Esophagus muscularis mucosa (tissue), 4 donors: ENCODE data around the gene CPAMD8. TPM values are rescaled to one million over a fixed set of nuclear protein-coding genes. Genes with fewer than 3 reads are reported as not detected.

Source experiments
- DNase-seq: peaks from one replicate; pipeline ENCODE4 v3.0.0-alpha.2; 2017; ENCODE audit errors: extremely low spot score
- H3K27ac ChIP-seq, 4 donors: fragments of 200-600 bp; sonication (generic); replicated peaks in 1 of 4; 1 replicate in 3 of 4; 2 replicates in 1 of 4; pipeline ENCODE4 v1.5.1; 2016 to 2019; ENCODE audit warnings: mild to moderate bottlenecking in 1 of 4
- H3K27me3 ChIP-seq, 4 donors: fragments of 200-600 bp; sonication (generic); one replicate each; pipeline versions ENCODE4 v1.5.1 to v1.6.0; 2016 to 2019
- H3K36me3 ChIP-seq, 4 donors: fragments of 200-600 bp; sonication (generic); one replicate each; pipeline ENCODE4 v1.5.1; 2016 to 2019
- H3K4me1 ChIP-seq, 4 donors: fragments of 200-600 bp; sonication (generic); one replicate each; pipeline ENCODE4 v1.5.1; 2016 to 2019
- H3K4me3 ChIP-seq, 4 donors: fragments of 200-600 bp; sonication (generic); 1 replicate in 2 of 4; 2 replicates in 2 of 4; pipeline ENCODE4 v1.5.1; 2016 to 2019; ENCODE audit warnings: mild to moderate bottlenecking in 4 of 4, moderate library complexity in 1 of 4
- H3K9me3 ChIP-seq, 4 donors: fragments of 200-600 bp; sonication (generic); 1 replicate in 3 of 4; 2 replicates in 1 of 4; pipeline ENCODE4 v1.5.1; 2016 to 2019
- EP300 ChIP-seq: sonication (generic); formaldehyde crosslinking; IDR thresholded peaks from one replicate; pipeline ENCODE4 v1.6.1; 2017; ENCODE audit warnings: antibody characterized with exemption
- POLR2A ChIP-seq: fragments of 450-650 bp; IDR thresholded peaks from one replicate; pipeline ENCODE4 v1.6.1; 2017; ENCODE audit warnings: antibody characterized with exemption, moderate library complexity, mild to moderate bottlenecking, low read depth
- POLR2AphosphoS5 ChIP-seq, 2 donors: sonication (generic); formaldehyde crosslinking; IDR thresholded peaks; one replicate each; pipeline ENCODE4 v1.6.1; 2017; ENCODE audit warnings: antibody characterized with exemption in 2 of 2
- WGBS: methylation state at CpG from one replicate; pipeline ENCODE4 v1.1.5; 2018; 5-methylcytosine and 5-hydroxymethylcytosine counted together
- intact Hi-C: fragments of 100-400 bp; cut with DNase I; formaldehyde crosslinking; loops from one replicate; pipeline ENCODE4 v1.15.1; 2023
- total RNA-seq, 4 donors: library from RNA; depleted of rRNA; stranded (reverse); fragments of >200 nt; gene quantifications; one replicate each; pipeline versions ENCODE4 v1.1.0 to v1.2.1, GENCODE V29; 2016
- TF ChIP-seq, protein P1 (sequence below), 3 experiments: fragments of 200-600 bp in 2 of 3; fragments of 450-650 bp in 1 of 3; sonication (generic) in 2 of 3; IDR thresholded peaks; one replicate each; pipeline ENCODE4 v1.5.1; 2017 to 2019; ENCODE audit warnings: antibody characterized with exemption in 3 of 3, mild to moderate bottlenecking in 2 of 3, moderate library complexity in 1 of 3

Gene CPAMD8
- total RNA-seq, 4 donors from 2014 or later: 9.6 to 21.0 (median 13.0) TPM

- WGBS: 67% methylated on average over 5 of the region's 5 CpGs
- no peaks in the 10 kb centered on the region for H3K4me1 ChIP-seq
- H3K36me3 ChIP-seq: peaks cover 0 to 6% (median 0%) of the 10 kb centered on the region in 4 donors
- H3K9me3 ChIP-seq: peaks cover 0 to 31% (median 10%) of the 10 kb centered on the region in 4 donors
- TF ChIP-seq EP300 (no peak), POLR2AphosphoS5 (IDR thresholded peaks at IDR 0.05) (no peak), POLR2A (no peak)
- TF ChIP-seq, protein P1, sequence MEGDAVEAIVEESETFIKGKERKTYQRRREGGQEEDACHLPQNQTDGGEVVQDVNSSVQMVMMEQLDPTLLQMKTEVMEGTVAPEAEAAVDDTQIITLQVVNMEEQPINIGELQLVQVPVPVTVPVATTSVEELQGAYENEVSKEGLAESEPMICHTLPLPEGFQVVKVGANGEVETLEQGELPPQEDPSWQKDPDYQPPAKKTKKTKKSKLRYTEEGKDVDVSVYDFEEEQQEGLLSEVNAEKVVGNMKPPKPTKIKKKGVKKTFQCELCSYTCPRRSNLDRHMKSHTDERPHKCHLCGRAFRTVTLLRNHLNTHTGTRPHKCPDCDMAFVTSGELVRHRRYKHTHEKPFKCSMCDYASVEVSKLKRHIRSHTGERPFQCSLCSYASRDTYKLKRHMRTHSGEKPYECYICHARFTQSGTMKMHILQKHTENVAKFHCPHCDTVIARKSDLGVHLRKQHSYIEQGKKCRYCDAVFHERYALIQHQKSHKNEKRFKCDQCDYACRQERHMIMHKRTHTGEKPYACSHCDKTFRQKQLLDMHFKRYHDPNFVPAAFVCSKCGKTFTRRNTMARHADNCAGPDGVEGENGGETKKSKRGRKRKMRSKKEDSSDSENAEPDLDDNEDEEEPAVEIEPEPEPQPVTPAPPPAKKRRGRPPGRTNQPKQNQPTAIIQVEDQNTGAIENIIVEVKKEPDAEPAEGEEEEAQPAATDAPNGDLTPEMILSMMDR (IDR thresholded peaks at IDR 0.05): no peak
- DNase-seq: no peak
- peaks cover 0 to 6% (median 0%) of the 10 kb centered on the region in 4 donors for H3K27me3 ChIP-seq
- H3K27ac ChIP-seq: no peak overlapping the region
- intact Hi-C loops: loop anchor here (10.0 kb wide), 1 partner anchor 136 kb away; no protein-coding TSS in a partner anchor
- H3K4me3 ChIP-seq: no peak overlapping the region
These were observed 95.9 kb downstream of the CPAMD8 start for GRCh38 chr19:16930753-16931152.

DNA sequence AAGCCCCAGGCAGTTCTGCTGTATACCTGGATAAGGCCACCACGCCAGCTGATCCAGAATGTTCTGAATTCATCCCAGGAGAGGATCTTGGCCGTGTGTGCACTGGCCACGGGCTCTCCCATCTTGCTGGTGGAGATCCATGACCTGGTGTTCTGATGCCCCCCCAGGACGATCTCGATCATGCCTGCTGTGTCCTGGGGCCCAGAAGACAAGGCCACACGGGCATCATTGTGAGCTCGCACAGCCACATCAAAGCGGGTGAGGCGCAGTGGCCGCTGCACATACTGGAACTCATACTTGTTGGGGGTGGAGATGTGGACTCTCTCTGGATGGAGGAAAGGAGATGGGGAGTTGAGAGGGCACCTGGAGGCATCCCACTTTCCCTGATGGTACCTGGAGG, 97.7 kb downstream of the CPAMD8 start:
- Histone ChIP-seq H3K9me3 (peaks cover 0 to 25% (median 12%) of the 10 kb centered on the region in 4 donors), H3K27ac (no peak overlapping the region), H3K4me3 (no peak overlapping the region), H3K27me3 (peaks cover 0 to 6% (median 0%) of the 10 kb centered on the region in 4 donors), H3K36me3 (peaks cover 0 to 6% (median 0%) of the 10 kb centered on the region in 4 donors), H3K4me1 (no peaks in the 10 kb centered on the region)
- no peak for DNase-seq
- no peak for TF ChIP-seq POLR2AphosphoS5 (IDR thresholded peaks at IDR 0.05)
- no peak for TF ChIP-seq POLR2A
- TF ChIP-seq EP300: no peak
- TF ChIP-seq, protein P1 (IDR thresholded peaks at IDR 0.05): no peak
- WGBS: 91% methylated on average over 10 of the region's 10 CpGs
- intact Hi-C loops: no loop called here

GRCh38 chr19:16928351-16928750, 98.3 kb downstream of the CPAMD8 start:
- Histone ChIP-seq H3K9me3 (peaks cover 0 to 19% (median 11%) of the 10 kb centered on the region in 4 donors), H3K36me3 (peaks cover 0 to 9% (median 0%) of the 10 kb centered on the region in 4 donors), H3K4me3 (no peak overlapping the region), H3K27ac (no peak overlapping the region), H3K27me3 (peaks cover 0 to 6% (median 0%) of the 10 kb centered on the region in 4 donors), H3K4me1 (no peaks in the 10 kb centered on the region)
- DNase-seq: no peak
- intact Hi-C loops: no loop called here
- TF ChIP-seq POLR2AphosphoS5 (IDR thresholded peaks at IDR 0.05) (no peak), EP300 (no peak)
- 93% methylated on average over 2 of the region's 2 CpGs for WGBS

- Histone ChIP-seq H3K36me3 (peaks cover 0 to 11% (median 0%) of the 10 kb centered on the region in 4 donors), H3K4me1 (no peaks in the 10 kb centered on the region), H3K9me3 (peaks cover 0 to 17% (median 11%) of the 10 kb centered on the region in 4 donors), H3K27me3 (peaks cover 0 to 6% (median 0%) of the 10 kb centered on the region in 4 donors), H3K27ac (no peak overlapping the region), H3K4me3 (no peak overlapping the region)
- 96% methylated on average over 7 of the region's 13 CpGs for WGBS
- no peak for DNase-seq
- TF ChIP-seq, protein P1 (IDR thresholded peaks at IDR 0.05): no peak
- no peak for TF ChIP-seq EP300
- TF ChIP-seq POLR2A: no peak
- no peak for TF ChIP-seq POLR2AphosphoS5 (IDR thresholded peaks at IDR 0.05)
- intact Hi-C loops: no loop called here
These were observed 98.7 kb downstream of the CPAMD8 start for GRCh38 chr19:16927883-16928282.

DNA sequence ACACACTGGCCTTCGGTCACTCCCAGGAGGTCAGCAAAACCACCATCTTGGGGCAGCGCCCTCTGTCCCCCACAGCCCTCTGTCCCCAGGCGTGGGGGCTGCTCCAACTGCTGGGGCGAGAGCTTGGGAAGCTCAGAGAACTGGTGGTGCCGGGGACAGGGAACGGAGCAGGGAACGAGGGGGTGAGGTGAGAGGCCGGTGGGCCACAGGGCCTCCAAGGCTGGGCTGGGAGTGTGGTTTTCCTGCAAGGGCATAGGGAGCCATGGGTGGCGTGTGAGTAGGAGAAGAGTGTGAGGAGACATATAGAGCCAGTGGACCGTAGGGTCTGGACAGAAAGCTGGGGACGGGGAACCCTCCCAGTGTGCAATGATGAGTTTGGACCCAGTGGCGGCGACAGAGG, 103.7 kb downstream of the CPAMD8 start:
- no peak overlapping the region for H3K27ac ChIP-seq
- no peaks in the 10 kb centered on the region for H3K27me3 ChIP-seq
- H3K4me3 ChIP-seq: no peak overlapping the region
- intact Hi-C loops: no loop called here
- TF ChIP-seq EP300 (no peak), POLR2A (no peak), POLR2AphosphoS5 (IDR thresholded peaks at IDR 0.05) (no peak)
- TF ChIP-seq, protein P1 (IDR thresholded peaks at IDR 0.05): no peak
- whole genome bisulfite sequencing: 90% methylated on average over 13 of the region's 13 CpGs
- no peaks in the 10 kb centered on the region for H3K4me1 ChIP-seq
- no peak for DNase-seq
- H3K9me3 ChIP-seq: peaks cover 0 to 26% (median 19%) of the 10 kb centered on the region in 4 donors
- H3K36me3 ChIP-seq: peaks cover 0 to 31% (median 0%) of the 10 kb centered on the region in 4 donors
